Caco-2 (cell line): ENCODE data around the gene FITM2. TPM values are rescaled to one million over a fixed set of nuclear protein-coding genes. Genes with fewer than 3 reads are reported as not detected.

Source experiments
- Bru-seq: library from RNA; stranded (reverse); fragments of 400-500 nt; gene quantifications from one replicate; lab custom pipeline; 2021; lab: Mats Ljungman, UMichigan
- BruChase-seq, 2 experiments: library from RNA; stranded (reverse); fragments of 400-500 nt; gene quantifications; one replicate each; lab custom pipeline; 2021; lab: Mats Ljungman, UMichigan
- BruUV-seq: library from RNA; stranded (reverse); fragments of 400-500 nt; replicated peaks from 2 replicates; lab custom pipeline; 2021; lab: Mats Ljungman, UMichigan
- CTCF ChIA-PET: fragments of 300-600 bp; sonication (Branson Sonifier 250); formaldehyde crosslinking; loops from one replicate; lab custom pipeline; 2022; ENCODE audit warnings: antibody characterized with exemption; lab: Charles Lee
- POLR2A ChIA-PET: fragments of 300-600 bp; sonication (Branson Sonifier 250); formaldehyde crosslinking; loops from one replicate; lab custom pipeline; 2022; ENCODE audit warnings: antibody characterized with exemption; lab: Charles Lee
- DNase-seq, 2 experiments: peaks; one replicate each; pipeline versions ENCODE4 v3.0.0 to v3.0.0-alpha.2; 2020 to 2022
- H3K27me3 ChIP-seq: replicated peaks from 2 replicates; pipeline ENCODE4 v1.6.0; 2011; ENCODE audit warnings: low read length; ENCODE audit not compliant: control insufficient read depth, insufficient read depth
- H3K36me3 ChIP-seq: 2 replicates; pipeline ENCODE4 v1.5.1; 2011; ENCODE audit warnings: low read length; ENCODE audit not compliant: control insufficient read depth, insufficient read depth
- H3K4me1 ChIP-seq: fragments of 250-450 bp; sonication (Bioruptor Pico); 2 replicates; pipeline ENCODE4 v1.5.1; 2020; ENCODE audit warnings: mild to moderate bottlenecking
- H3K4me3 ChIP-seq: 2 replicates; pipeline ENCODE4 v1.5.1; 2011; ENCODE audit warnings: low read depth, mild to moderate bottlenecking, control low read depth, low read length
- H3K9me3 ChIP-seq: fragments of 250-450 bp; sonication (Bioruptor Pico); 2 replicates; pipeline ENCODE4 v1.5.1; 2020; ENCODE audit warnings: mild to moderate bottlenecking, moderate library complexity
- H3K27ac Mint-ChIP-seq: one replicate; pipeline ENCODE4 v1.8.0; 2022; ENCODE audit warnings: mixed read lengths; ENCODE audit not compliant: unreplicated experiment
- H3K27me3 Mint-ChIP-seq: one replicate; pipeline ENCODE4 v1.8.0; 2022; ENCODE audit warnings: mixed read lengths; ENCODE audit not compliant: insufficient read depth, unreplicated experiment
- H3K36me3 Mint-ChIP-seq: one replicate; pipeline ENCODE4 v1.8.0; 2022; ENCODE audit warnings: mild to moderate bottlenecking, mixed read lengths; ENCODE audit not compliant: insufficient read depth, unreplicated experiment
- H3K4me1 Mint-ChIP-seq: one replicate; pipeline ENCODE4 v1.8.0; 2022; ENCODE audit warnings: low read depth, mixed read lengths; ENCODE audit not compliant: unreplicated experiment
- H3K4me3 Mint-ChIP-seq: one replicate; pipeline ENCODE4 v1.8.0; 2022; ENCODE audit warnings: mild to moderate bottlenecking, moderate library complexity, mixed read lengths; ENCODE audit not compliant: unreplicated experiment
- H3K9me3 Mint-ChIP-seq: one replicate; pipeline ENCODE4 v1.8.0; 2022; ENCODE audit warnings: mixed read lengths; ENCODE audit not compliant: unreplicated experiment
- intact Hi-C: fragments of 100-400 bp; cut with micrococcal nuclease; formaldehyde crosslinking; loops from one replicate; pipeline ENCODE4 v1.10.0; 2022; ENCODE audit not compliant: unreplicated experiment
- long read RNA-seq: library from polyadenylated mRNA; stranded (forward); transcript quantifications from one replicate; pipeline ENCODE4 v2.0.0, GENCODE V29; 2022
- total RNA-seq: library from RNA; stranded (reverse); gene quantifications from 2 replicates; pipeline ENCODE4 v1.2.3, GENCODE V29; 2022
- TF ChIP-seq, protein P1 (sequence below), 2 experiments: fragments of 200-600 bp in 1 of 2; IDR thresholded peaks; 1 replicate in 1 of 2; 2 replicates in 1 of 2; pipeline versions ENCODE4 v1.5.1 to v1.8.0; 2011 to 2022; ENCODE audit warnings: antibody characterized with exemption in 1 of 2, control low read depth in 1 of 2, inconsistent platforms in 1 of 2, low read depth in 1 of 2, low read length in 1 of 2, mild to moderate bottlenecking in 1 of 2, moderate library complexity in 1 of 2; ENCODE audit not compliant: insufficient read depth in 1 of 2, severe bottlenecking in 1 of 2, unreplicated experiment in 1 of 2

FITM2 gene, protein sequence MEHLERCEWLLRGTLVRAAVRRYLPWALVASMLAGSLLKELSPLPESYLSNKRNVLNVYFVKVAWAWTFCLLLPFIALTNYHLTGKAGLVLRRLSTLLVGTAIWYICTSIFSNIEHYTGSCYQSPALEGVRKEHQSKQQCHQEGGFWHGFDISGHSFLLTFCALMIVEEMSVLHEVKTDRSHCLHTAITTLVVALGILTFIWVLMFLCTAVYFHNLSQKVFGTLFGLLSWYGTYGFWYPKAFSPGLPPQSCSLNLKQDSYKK
- total RNA-seq (13.9 and 14.4 TPM in 2 replicates), Bru-seq, nascent RNA (percentile 78 among the genes with signal in this experiment), BruChase-seq, experiment 1, labeled RNA remaining after a 2-hour chase (percentile 89 among the genes with signal in this experiment), BruChase-seq, experiment 2, labeled RNA remaining after a 6-hour chase (percentile 88 among the genes with signal in this experiment)
- long read RNA-seq, full-length matches to known transcripts, result 10 of 14 reads
- long read RNA-seq, partial matches to known transcripts, result 0 of 14 reads
- long read RNA-seq, other reads (novel, unspliced or antisense), result 4 of 14 reads

GRCh38 chr20:44310664-44311639 is at the start of gene FITM2:
TSS of gene FITM2 (minus strand) at chr20:44311202. CDS start at chr20:44311148, 54 bp downstream.
- CTCF ChIA-PET, result interaction anchor here (0.5 to 6.7 kb wide), 53 partner anchors 9 to 298 kb away, joined by 3 to 244 read pairs (median 4); partner anchors contain the start of genes GDAP1L1, HNF4A, OSER1 and TTPAL
- Histone ChIP-seq H3K4me1 (peaks cover 10% of the 10 kb centered on the region), H3K4me3 (peak within 1 kb of the TSS; percentile 77), H3K9me3 (no peaks in the 10 kb centered on the region), H3K27me3 (no peaks in the 10 kb centered on the region), H3K36me3 (no peaks in the 10 kb centered on the region; the same call in 1 of the 2 replicates)
- peak; percentile 100 for DNase-seq
- Mint-ChIP-seq H3K9me3 (no peaks in the 10 kb centered on the region), H3K27me3 (no peaks in the 10 kb centered on the region), H3K36me3 (peaks cover 20% of the 10 kb centered on the region), H3K4me3 (peak within 1 kb of the TSS; percentile 84), H3K4me1 (peaks cover 13% of the 10 kb centered on the region), H3K27ac (peak within 1 kb of the TSS; percentile 48)
- TF ChIP-seq, protein P1, sequence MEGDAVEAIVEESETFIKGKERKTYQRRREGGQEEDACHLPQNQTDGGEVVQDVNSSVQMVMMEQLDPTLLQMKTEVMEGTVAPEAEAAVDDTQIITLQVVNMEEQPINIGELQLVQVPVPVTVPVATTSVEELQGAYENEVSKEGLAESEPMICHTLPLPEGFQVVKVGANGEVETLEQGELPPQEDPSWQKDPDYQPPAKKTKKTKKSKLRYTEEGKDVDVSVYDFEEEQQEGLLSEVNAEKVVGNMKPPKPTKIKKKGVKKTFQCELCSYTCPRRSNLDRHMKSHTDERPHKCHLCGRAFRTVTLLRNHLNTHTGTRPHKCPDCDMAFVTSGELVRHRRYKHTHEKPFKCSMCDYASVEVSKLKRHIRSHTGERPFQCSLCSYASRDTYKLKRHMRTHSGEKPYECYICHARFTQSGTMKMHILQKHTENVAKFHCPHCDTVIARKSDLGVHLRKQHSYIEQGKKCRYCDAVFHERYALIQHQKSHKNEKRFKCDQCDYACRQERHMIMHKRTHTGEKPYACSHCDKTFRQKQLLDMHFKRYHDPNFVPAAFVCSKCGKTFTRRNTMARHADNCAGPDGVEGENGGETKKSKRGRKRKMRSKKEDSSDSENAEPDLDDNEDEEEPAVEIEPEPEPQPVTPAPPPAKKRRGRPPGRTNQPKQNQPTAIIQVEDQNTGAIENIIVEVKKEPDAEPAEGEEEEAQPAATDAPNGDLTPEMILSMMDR (IDR thresholded peaks at IDR 0.05; ENCODE audit: insufficient read depth in 1 of 2, low read depth in 1 of 2, low read length in 1 of 2, severe bottlenecking in 1 of 2, unreplicated experiment in 1 of 2), result peak; percentile 100
- POLR2A ChIA-PET, result interaction anchor here (0.5 to 1.9 kb wide), 12 partner anchors 8 to 225 kb away, joined by 3 to 8 read pairs (median 4); partner anchors contain the start of gene HNF4A
- intact Hi-C loops, result loop anchor here (1.0 to 5.0 kb wide), 8 partner anchors 9 to 301 kb away; no protein-coding TSS in a partner anchor
- BruUV-seq, result no TSS peak

- H3K9me3 Mint-ChIP-seq, result no peaks in the 10 kb centered on the region
- CTCF ChIA-PET, result interaction anchor here (1.7 kb wide), 1 partner anchor 14 kb away, joined by 4 read pairs; no protein-coding TSS in a partner anchor
- H3K4me1 ChIP-seq, result peaks cover 14% of the 10 kb centered on the region
- POLR2A ChIA-PET, result no interaction called here
- peaks cover 39% of the 10 kb centered on the region for H3K36me3 Mint-ChIP-seq
- H3K27me3 ChIP-seq, result no peaks in the 10 kb centered on the region
- no peak overlapping the region for H3K4me3 Mint-ChIP-seq
- intact Hi-C loops, result no loop called here
- DNase-seq, result no peak
- H3K27me3 Mint-ChIP-seq, result no peaks in the 10 kb centered on the region
- BruUV-seq, result no TSS peak
- H3K4me3 ChIP-seq, result no peak overlapping the region
- peaks cover 4% of the 10 kb centered on the region; the same call in 1 of the 2 replicates for H3K36me3 ChIP-seq
- H3K27ac Mint-ChIP-seq, result no peak overlapping the region
- TF ChIP-seq, protein P1 (IDR thresholded peaks at IDR 0.05; ENCODE audit: insufficient read depth in 1 of 2, low read depth in 1 of 2, low read length in 1 of 2, severe bottlenecking in 1 of 2, unreplicated experiment in 1 of 2), result no peak
- no peaks in the 10 kb centered on the region for H3K9me3 ChIP-seq
- H3K4me1 Mint-ChIP-seq, result peaks cover 30% of the 10 kb centered on the region
These were observed 49.2 kb upstream of the FITM2 start for GRCh38 chr20:44360221-44360620.
